Choroid plexus epithelial cell (primary cell): ENCODE data around the gene EHF.

Experiments
- DNase-seq: peaks from one replicate; pipeline ENCODE4 v3.0.0-alpha.2; 2010; ENCODE audit warnings: low read depth
- H3K4me3 ChIP-seq: 2 replicates; pipeline ENCODE4 v1.5.1; 2011; ENCODE audit warnings: low read depth, mild to moderate bottlenecking, control low read depth, low read length, moderate library complexity
- TF ChIP-seq, protein P1 (sequence below): conservative IDR thresholded peaks from 2 replicates; pipeline ENCODE4 v1.5.1; 2011; ENCODE audit warnings: low read depth, mild to moderate bottlenecking, control low read depth, inconsistent platforms, low read length, moderate library complexity

Gene EHF

DNA sequence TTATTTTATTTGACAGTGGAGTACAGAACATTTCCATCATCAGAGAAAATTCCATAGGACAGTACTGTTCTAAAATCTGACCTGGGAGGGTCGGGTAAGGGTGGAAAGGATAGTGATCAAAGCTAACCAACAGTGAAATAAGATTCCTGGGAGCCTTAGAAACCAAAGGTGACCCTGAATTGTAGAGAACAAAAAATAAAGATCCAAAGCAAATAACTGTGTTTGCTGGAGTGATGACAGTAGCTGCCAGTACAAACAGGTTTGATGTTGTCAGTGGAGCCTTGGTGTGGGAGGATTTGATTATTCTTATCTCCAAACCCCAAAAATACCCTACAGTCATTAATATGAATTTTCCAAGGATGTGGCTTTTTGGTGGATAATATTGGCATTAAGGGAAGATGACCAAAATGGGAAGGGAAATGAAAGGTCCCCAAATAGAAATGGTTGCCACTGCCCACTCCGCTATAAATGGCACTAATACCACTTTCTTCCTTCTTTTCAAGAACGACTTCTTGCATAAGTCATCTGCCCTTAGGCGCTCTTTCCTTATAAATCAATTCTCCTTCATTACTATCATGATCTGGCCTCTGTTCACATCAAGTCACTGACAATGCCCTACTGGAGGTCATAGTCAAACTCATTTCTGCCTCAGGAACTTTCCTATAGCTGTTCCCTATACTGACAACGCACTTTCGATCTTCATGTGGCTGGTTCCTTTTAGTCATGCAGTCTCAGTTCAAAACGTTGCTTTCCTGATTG lies 44.4 kb downstream of the EHF start:
- DNase-seq: no peak
- no peak overlapping the region for H3K4me3 ChIP-seq
- TF ChIP-seq, protein P1, sequence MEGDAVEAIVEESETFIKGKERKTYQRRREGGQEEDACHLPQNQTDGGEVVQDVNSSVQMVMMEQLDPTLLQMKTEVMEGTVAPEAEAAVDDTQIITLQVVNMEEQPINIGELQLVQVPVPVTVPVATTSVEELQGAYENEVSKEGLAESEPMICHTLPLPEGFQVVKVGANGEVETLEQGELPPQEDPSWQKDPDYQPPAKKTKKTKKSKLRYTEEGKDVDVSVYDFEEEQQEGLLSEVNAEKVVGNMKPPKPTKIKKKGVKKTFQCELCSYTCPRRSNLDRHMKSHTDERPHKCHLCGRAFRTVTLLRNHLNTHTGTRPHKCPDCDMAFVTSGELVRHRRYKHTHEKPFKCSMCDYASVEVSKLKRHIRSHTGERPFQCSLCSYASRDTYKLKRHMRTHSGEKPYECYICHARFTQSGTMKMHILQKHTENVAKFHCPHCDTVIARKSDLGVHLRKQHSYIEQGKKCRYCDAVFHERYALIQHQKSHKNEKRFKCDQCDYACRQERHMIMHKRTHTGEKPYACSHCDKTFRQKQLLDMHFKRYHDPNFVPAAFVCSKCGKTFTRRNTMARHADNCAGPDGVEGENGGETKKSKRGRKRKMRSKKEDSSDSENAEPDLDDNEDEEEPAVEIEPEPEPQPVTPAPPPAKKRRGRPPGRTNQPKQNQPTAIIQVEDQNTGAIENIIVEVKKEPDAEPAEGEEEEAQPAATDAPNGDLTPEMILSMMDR: no peak

DNA sequence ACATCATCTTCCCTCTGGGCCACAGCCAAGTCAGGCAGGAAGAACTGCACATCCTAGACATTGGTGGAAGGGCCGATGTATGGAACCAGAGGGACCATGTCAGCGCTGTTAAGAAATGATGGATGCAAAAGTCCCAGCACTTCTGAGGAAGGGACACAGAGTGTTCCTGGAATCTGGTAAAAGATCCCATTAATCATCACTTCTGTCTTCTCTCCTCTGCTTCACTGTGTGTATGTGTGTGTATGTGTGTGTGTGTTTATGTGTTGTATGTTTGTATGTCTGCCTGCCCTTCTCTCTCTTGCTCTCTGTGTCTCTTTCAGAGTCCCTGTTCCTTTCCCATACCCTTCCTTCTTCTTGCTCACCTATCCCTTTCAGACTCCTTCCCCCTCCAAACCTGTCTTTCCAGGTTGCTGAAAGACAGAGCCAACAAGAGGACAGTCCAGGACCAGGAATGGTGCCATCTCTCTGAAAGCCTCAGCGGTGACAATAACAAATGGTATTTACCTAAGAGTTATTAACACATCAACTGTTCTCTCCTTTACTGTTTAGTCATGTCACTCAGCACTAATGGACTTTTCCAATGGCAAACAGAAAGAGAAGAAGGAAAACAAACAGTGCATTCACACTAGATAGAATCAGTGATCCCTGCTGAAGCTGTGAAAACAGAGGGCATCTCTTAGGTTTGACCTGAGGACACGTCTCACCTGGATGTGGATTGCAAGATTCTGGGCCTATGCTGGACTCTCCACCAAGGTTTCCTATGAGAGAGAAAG lies 47.1 kb downstream of the EHF start:
- H3K4me3 ChIP-seq: no peak overlapping the region
- DNase-seq: no peak
- TF ChIP-seq, protein P1: no peak

DNA sequence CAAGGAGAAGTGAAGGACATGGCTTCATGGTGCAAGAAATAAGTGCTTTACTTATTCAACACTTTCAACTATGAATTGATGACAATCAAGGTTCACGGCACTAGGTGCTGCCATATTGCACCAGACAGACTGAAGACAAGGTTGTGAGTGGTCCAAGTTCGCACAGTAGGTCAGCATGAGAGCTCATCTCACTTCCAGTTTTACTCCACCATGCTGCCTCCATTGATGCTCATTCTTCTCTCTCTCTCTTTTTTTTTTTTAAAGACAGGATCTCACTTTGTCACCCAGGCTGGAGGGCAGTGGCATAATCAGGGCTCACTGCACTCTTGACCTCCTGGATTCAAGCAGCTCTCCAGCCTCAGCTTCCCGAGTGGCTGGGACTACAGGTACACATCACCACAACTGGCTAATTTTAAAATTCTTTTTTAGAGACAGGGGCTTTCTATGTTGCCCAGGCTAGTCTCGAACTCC lies 47.7 kb downstream of the EHF start:
- no peak for DNase-seq
- no peak overlapping the region for H3K4me3 ChIP-seq
- TF ChIP-seq, protein P1: no peak

DNA sequence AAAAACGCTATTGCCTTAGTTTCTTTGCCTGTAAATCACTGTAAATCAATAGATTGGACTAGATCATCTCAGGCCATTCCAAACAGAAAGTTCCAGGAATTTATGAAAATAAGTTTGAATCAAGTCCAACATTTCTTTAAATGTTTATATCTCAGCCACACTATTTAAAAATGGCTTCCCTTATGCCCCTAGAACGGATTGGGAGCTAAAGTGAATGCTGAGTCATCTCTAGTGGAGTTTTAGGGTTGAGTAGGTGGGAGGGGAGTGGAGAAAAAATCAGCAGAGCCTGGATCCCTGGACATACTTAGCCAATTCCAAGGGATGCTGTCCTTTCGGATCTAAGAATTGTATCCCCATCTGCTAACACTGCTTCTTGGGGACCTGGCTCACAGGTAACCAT lies 48.6 kb downstream of the EHF start:
- TF ChIP-seq, protein P1: no peak
- no peak for DNase-seq
- no peak overlapping the region for H3K4me3 ChIP-seq

DNA sequence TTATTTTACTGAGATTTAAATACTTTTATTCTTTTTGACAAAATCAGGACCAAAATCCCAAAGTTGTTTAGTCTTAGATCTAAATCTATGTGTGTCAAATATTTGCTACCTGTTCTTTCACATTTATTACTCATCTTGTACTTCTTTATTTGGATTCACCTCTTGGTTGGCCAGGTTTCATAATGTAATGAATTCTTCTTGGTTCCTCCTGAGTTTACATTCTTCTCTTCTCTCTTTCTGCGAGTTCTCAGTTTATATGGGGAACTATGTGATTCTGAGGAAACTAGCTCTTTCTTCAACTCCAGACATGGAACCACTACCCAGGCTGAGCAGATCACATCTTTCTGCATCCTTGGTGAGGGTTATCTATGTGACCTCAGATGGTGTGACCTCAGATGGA lies 50.2 kb downstream of the EHF start:
- TF ChIP-seq, protein P1: no peak
- no peak overlapping the region for H3K4me3 ChIP-seq
- no peak for DNase-seq

DNA sequence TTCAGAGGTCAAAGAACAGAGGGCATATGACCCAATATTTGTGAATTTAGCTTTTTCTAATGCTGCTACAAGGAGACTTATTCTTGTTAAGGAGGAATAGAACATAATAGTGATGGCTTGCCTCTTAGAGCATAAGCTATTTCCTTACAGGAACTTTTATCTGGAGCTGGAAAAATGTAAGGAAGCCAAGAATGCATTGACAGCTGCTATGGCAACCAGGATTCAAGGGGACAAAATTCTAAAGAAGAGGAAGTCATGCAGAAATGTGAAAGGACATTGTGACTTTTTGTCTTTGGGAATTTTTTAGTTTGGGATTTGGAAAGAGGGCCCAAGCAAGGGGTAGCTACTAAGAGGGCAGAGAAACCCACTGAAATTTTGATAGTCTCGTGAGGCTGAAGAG lies 51.1 kb downstream of the EHF start:
- TF ChIP-seq, protein P1: no peak
- no peak for DNase-seq
- H3K4me3 ChIP-seq: no peak overlapping the region
